CD4-positive, alpha-beta T cell (primary cell): ENCODE measurements around the gene SACS. TPM values are rescaled to one million over a fixed set of nuclear protein-coding genes. Genes with fewer than 3 reads are reported as not detected.

Experiments
- ATAC-seq: fragments of 200-7000 bp; cut with Tn5 transposase; one replicate; pipeline ENCODE4 v1.10.0; 2022; ENCODE audit warnings: mild to moderate bottlenecking; ENCODE audit not compliant: poor library complexity
- CTCF ChIA-PET: fragments of 350-600 bp; sonication (Branson Sonifier 250); formaldehyde crosslinking; loops from one replicate; lab custom pipeline; 2021; ENCODE audit warnings: antibody characterized with exemption, inconsistent platforms; lab: Charles Lee
- POLR2A ChIA-PET: fragments of 350-600 bp; sonication (Branson Sonifier 250); formaldehyde crosslinking; loops from one replicate; lab custom pipeline; 2021; ENCODE audit warnings: antibody characterized with exemption, inconsistent platforms; lab: Charles Lee
- DNase-seq, 14 experiments: peaks; one replicate each; pipeline ENCODE4 v3.0.0-alpha.2; 2013 to 2020; ENCODE audit warnings: mixed read lengths in 2 of 14
- H3K27ac ChIP-seq, 2 donors: one replicate each; pipeline versions ENCODE4 v1.5.1 to v1.7.0; 2013; ENCODE audit warnings: low read length in 2 of 2, low read depth in 1 of 2, mild to moderate bottlenecking in 1 of 2
- H3K27me3 ChIP-seq, 2 experiments: 1 replicate in 1 of 2; 2 replicates in 1 of 2; pipeline versions ENCODE4 v1.6.1 to v1.7.0; 2013; ENCODE audit warnings: low read length in 2 of 2, control low read depth in 1 of 2, mild to moderate bottlenecking in 1 of 2, moderate library complexity in 1 of 2; ENCODE audit not compliant: insufficient read depth in 2 of 2, control insufficient read depth in 1 of 2
- H3K36me3 ChIP-seq: one replicate; pipeline ENCODE4 v1.6.1; 2013; ENCODE audit warnings: low read length, control low read depth; ENCODE audit not compliant: insufficient read depth
- H3K4me1 ChIP-seq: one replicate; pipeline ENCODE4 v1.6.1; 2013; ENCODE audit warnings: low read length, control low read depth; ENCODE audit not compliant: insufficient read depth
- H3K4me3 ChIP-seq: one replicate; pipeline ENCODE4 v1.5.1; 2013; ENCODE audit warnings: mild to moderate bottlenecking, low read length, moderate library complexity
- H3K9me3 ChIP-seq, 2 experiments: 1 replicate in 1 of 2; 2 replicates in 1 of 2; pipeline versions ENCODE4 v1.6.1 to v1.7.0; 2013; ENCODE audit warnings: low read length in 2 of 2, mild to moderate bottlenecking in 2 of 2, control low read depth in 1 of 2, moderate library complexity in 1 of 2; ENCODE audit not compliant: control insufficient read depth in 1 of 2, insufficient read depth in 1 of 2
- H3K27ac Mint-ChIP-seq: one replicate; pipeline ENCODE4 v1.8.0; 2020; ENCODE audit warnings: mixed read lengths
- H3K27me3 Mint-ChIP-seq: one replicate; pipeline ENCODE4 v1.8.0; 2021; ENCODE audit warnings: mixed read lengths
- H3K36me3 Mint-ChIP-seq: one replicate; pipeline ENCODE4 v1.8.0; 2021; ENCODE audit warnings: low read depth, mixed read lengths
- H3K4me1 Mint-ChIP-seq: one replicate; pipeline ENCODE4 v1.8.0; 2021; ENCODE audit warnings: low read depth, mixed read lengths
- H3K4me3 Mint-ChIP-seq: one replicate; pipeline ENCODE4 v1.8.0; 2020; ENCODE audit warnings: mild to moderate bottlenecking, mixed read lengths
- H3K9me3 Mint-ChIP-seq: one replicate; pipeline ENCODE4 v1.8.0; 2020; ENCODE audit warnings: mixed read lengths
- intact Hi-C, 2 experiments: fragments of 100-400 bp; cut with DNase I in 1 of 2; cut with micrococcal nuclease in 1 of 2; formaldehyde crosslinking; loops; one replicate each; pipeline versions ENCODE4 v1.15.1 to v1.9.0; 2023 to 2025; cut with DNase I, micrococcal nuclease
- total RNA-seq, 174 experiments: library from RNA in 2 of 174; stranded (reverse) in 2 of 174; gene quantifications; one replicate each; pipeline ENCODE4 v1.2.3 and lab custom pipeline; 2021 to 2026
- TF ChIP-seq, protein P1 (sequence below): fragments of 200-600 bp; IDR thresholded peaks from one replicate; pipeline ENCODE4 v1.8.0; 2022; ENCODE audit warnings: antibody characterized with exemption, mild to moderate bottlenecking

SACS gene
- total RNA-seq, 2 experiments from 2014 or later = 8.7 to 11.6 TPM

DNA sequence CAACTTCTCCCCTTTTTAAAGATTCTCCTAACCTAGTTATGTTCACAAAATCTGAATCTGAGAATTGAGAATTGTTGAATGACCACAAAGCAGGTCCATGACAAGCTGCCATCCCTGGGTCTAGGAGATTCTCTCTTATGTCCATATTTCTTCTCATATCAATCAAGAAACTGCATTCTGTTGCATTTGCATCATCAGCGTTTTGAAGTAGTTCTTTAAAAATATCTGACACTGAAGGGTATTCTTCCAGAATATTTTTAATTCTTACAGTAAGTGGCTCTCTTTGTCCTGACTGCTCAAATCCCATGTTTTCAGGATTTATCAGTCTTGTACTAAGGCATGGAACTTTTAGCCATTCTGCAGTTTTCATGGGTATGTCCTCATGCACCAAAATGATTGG, 94.3 kb downstream of the SACS start:
- Mint-ChIP-seq H3K4me3 (no peak overlapping the region), H3K27me3 (no peaks in the 10 kb centered on the region), H3K4me1 (no peaks in the 10 kb centered on the region), H3K36me3 (peaks cover 81% of the 10 kb centered on the region), H3K27ac (no peak overlapping the region), H3K9me3 (peaks cover 3% of the 10 kb centered on the region)
- Histone ChIP-seq H3K4me1 (no peaks in the 10 kb centered on the region), H3K36me3 (peaks cover 19% of the 10 kb centered on the region), H3K27ac (no peak overlapping the region), H3K4me3 (no peak overlapping the region), H3K9me3 (peaks cover 4 to 20% of the 10 kb centered on the region in 2 experiments), H3K27me3 (no peaks in the 10 kb centered on the region)
- no peak for ATAC-seq
- POLR2A ChIA-PET = no interaction called here
- TF ChIP-seq, protein P1, sequence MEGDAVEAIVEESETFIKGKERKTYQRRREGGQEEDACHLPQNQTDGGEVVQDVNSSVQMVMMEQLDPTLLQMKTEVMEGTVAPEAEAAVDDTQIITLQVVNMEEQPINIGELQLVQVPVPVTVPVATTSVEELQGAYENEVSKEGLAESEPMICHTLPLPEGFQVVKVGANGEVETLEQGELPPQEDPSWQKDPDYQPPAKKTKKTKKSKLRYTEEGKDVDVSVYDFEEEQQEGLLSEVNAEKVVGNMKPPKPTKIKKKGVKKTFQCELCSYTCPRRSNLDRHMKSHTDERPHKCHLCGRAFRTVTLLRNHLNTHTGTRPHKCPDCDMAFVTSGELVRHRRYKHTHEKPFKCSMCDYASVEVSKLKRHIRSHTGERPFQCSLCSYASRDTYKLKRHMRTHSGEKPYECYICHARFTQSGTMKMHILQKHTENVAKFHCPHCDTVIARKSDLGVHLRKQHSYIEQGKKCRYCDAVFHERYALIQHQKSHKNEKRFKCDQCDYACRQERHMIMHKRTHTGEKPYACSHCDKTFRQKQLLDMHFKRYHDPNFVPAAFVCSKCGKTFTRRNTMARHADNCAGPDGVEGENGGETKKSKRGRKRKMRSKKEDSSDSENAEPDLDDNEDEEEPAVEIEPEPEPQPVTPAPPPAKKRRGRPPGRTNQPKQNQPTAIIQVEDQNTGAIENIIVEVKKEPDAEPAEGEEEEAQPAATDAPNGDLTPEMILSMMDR = no peak
- CTCF ChIA-PET = no interaction called here
- intact Hi-C loops = no loop called here
- no peak for DNase-seq

DNA sequence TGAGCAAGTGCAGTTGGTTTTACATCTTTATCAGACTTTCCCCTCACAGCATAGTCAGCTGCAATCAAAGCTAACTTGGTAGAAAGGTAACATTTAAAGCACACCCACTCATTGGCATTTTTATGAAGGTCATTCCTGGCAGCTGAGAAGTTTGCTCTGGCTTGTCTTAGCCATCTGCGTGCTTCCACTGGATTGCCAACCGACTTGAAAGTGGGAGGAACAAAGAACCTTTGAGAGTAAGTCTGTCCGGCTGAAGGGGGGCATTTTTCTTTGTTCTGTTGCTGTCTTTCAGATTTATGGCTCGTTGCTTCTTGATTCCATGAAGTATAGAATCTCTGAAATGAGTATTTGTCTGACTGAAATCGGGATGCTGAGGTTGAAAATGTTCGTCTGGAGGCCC, 103.1 kb downstream of the SACS start:
- H3K36me3 Mint-ChIP-seq = peaks cover 44% of the 10 kb centered on the region
- TF ChIP-seq, protein P1 = no peak
- DNase-seq = no peak
- CTCF ChIA-PET = no interaction called here
- H3K27me3 Mint-ChIP-seq = no peaks in the 10 kb centered on the region
- POLR2A ChIA-PET = no interaction called here
- Histone ChIP-seq H3K27ac (no peak overlapping the region), H3K9me3 (peaks cover 3 to 41% of the 10 kb centered on the region in 2 experiments), H3K4me3 (no peak overlapping the region), H3K27me3 (no peaks in the 10 kb centered on the region), H3K4me1 (no peaks in the 10 kb centered on the region), H3K36me3 (no peaks in the 10 kb centered on the region)
- H3K9me3 Mint-ChIP-seq = peaks cover 12% of the 10 kb centered on the region
- intact Hi-C loops = no loop called here
- H3K27ac Mint-ChIP-seq = no peak overlapping the region
- no peak for ATAC-seq
- H3K4me3 Mint-ChIP-seq = no peak overlapping the region
- no peaks in the 10 kb centered on the region for H3K4me1 Mint-ChIP-seq

DNA sequence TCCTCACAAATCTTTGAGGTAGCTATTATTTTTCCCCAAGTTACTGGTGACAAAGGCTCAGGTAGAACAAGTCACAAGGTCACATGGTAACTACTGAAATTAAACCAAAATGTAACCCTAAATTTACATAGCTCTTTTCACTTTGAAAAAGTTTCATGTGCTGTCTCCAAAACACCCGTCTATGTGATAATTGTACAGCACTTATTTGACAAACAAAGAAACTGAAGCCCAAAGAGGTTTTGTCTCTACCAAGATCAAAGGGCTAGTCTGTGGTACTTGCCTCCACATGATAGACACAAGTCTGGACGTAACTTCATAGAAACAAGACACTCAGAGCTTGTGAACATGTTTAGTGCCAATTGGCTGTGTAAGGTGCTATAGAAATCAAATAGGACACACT, 108.3 kb downstream of the SACS start:
- intact Hi-C loops = no loop called here
- TF ChIP-seq, protein P1 = no peak
- DNase-seq = no peak
- peaks cover 7% of the 10 kb centered on the region for H3K4me1 ChIP-seq
- Mint-ChIP-seq H3K27me3 (no peaks in the 10 kb centered on the region), H3K36me3 (peaks cover 3% of the 10 kb centered on the region), H3K4me1 (no peaks in the 10 kb centered on the region), H3K9me3 (peaks cover 7% of the 10 kb centered on the region), H3K4me3 (no peak overlapping the region), H3K27ac (no peak overlapping the region)
- H3K27ac ChIP-seq = no peak overlapping the region
- ChIA-PET POLR2A (no interaction called here), CTCF (no interaction called here)
- H3K4me3 ChIP-seq = no peak overlapping the region
- no peak for ATAC-seq
- no peaks in the 10 kb centered on the region for H3K27me3 ChIP-seq
- peaks cover 0 to 3% of the 10 kb centered on the region in 2 experiments for H3K9me3 ChIP-seq
- H3K36me3 ChIP-seq = no peaks in the 10 kb centered on the region
